ENCODE measurements around the gene ICAM1.

- no peak for TF ChIP-seq ZFP3 (CRISPR knock-in tag; IDR thresholded peaks at IDR 0.05)
- no peak for TF ChIP-seq ARNTL (CRISPR knock-in tag; IDR thresholded peaks at IDR 0.05; ENCODE audit: borderline replicate concordance, low read depth)
- no peak for TF ChIP-seq PATZ1 (CRISPR knock-in tag; IDR thresholded peaks at IDR 0.05; ENCODE audit: borderline replicate concordance)
- TF ChIP-seq TCF4 (CRISPR knock-in tag; IDR thresholded peaks at IDR 0.05; ENCODE audit: borderline replicate concordance) = no peak
- no peak for TF ChIP-seq ISL1 (CRISPR knock-in tag; IDR thresholded peaks at IDR 0.05)
- no peak for TF ChIP-seq BACH2 (CRISPR knock-in tag; IDR thresholded peaks at IDR 0.05; ENCODE audit: borderline replicate concordance)
Measured at GRCh38 chr19:10292206-10292788, 21.4 kb downstream of the ICAM1 start.

Measured in SK-N-SH treated with all-trans-retinoic acid at 6 μM for 48 hours (cell line).